T-helper 1 cell treated with Interleukin-12 subunit alpha and Interleukin-12 subunit beta and Interleukin-4 antibody, amounts not matched to agents 30 μg/mL and 1 μg/mL, for 36 hours (primary cell): Measurements from ENCODE around the gene PNMA8B.

ENCODE experiments used
- H3K27ac Mint-ChIP-seq: one replicate; pipeline ENCODE4 v1.8.0; 2021; ENCODE audit warnings: mild to moderate bottlenecking, mixed read lengths
- H3K27me3 Mint-ChIP-seq: one replicate; pipeline ENCODE4 v1.8.0; 2021; ENCODE audit warnings: low read depth, mixed read lengths
- H3K36me3 Mint-ChIP-seq: one replicate; pipeline ENCODE4 v1.8.0; 2021; ENCODE audit warnings: low read depth, mixed read lengths
- H3K4me1 Mint-ChIP-seq: one replicate; pipeline ENCODE4 v1.8.0; 2021; ENCODE audit warnings: low read depth, mixed read lengths
- H3K4me3 Mint-ChIP-seq: one replicate; pipeline ENCODE4 v1.8.0; 2021; ENCODE audit warnings: mild to moderate bottlenecking, moderate library complexity, mixed read lengths
- H3K9me3 Mint-ChIP-seq: one replicate; pipeline ENCODE4 v1.8.0; 2021; ENCODE audit warnings: mixed read lengths

Gene PNMA8B

GRCh38 chr19:46466536-46467196, 29.0 kb downstream of the PNMA8B start:
- H3K9me3 Mint-ChIP-seq, result no peaks in the 10 kb centered on the region
- peaks cover 1% of the 10 kb centered on the region for H3K4me1 Mint-ChIP-seq
- H3K27me3 Mint-ChIP-seq, result peaks cover 25% of the 10 kb centered on the region
- no peak overlapping the region for H3K4me3 Mint-ChIP-seq
- no peaks in the 10 kb centered on the region for H3K36me3 Mint-ChIP-seq
- H3K27ac Mint-ChIP-seq, result no peak overlapping the region

GRCh38 chr19:46463516-46463915, 32.2 kb downstream of the PNMA8B start:
- Mint-ChIP-seq H3K27ac (no peak overlapping the region), H3K27me3 (peaks cover 15% of the 10 kb centered on the region), H3K36me3 (no peaks in the 10 kb centered on the region), H3K4me1 (peaks cover 1% of the 10 kb centered on the region), H3K9me3 (no peaks in the 10 kb centered on the region), H3K4me3 (no peak overlapping the region)

GRCh38 chr19:46461537-46461936, 34.1 kb downstream of the PNMA8B start:
- H3K4me1 Mint-ChIP-seq, result no peaks in the 10 kb centered on the region

GRCh38 chr19:46460981-46461380, 34.7 kb downstream of the PNMA8B start:
- Mint-ChIP-seq H3K9me3 (no peaks in the 10 kb centered on the region), H3K4me1 (no peaks in the 10 kb centered on the region), H3K4me3 (no peak overlapping the region), H3K36me3 (no peaks in the 10 kb centered on the region), H3K27me3 (peaks cover 6% of the 10 kb centered on the region), H3K27ac (no peak overlapping the region)

More at GRCh38 chr19:46461537-46461936, 34.1 kb downstream of the PNMA8B start:
- peaks cover 5% of the 10 kb centered on the region for H3K27me3 Mint-ChIP-seq
- H3K27ac Mint-ChIP-seq, result no peak overlapping the region
- H3K4me3 Mint-ChIP-seq, result no peak overlapping the region
- no peaks in the 10 kb centered on the region for H3K9me3 Mint-ChIP-seq
- H3K36me3 Mint-ChIP-seq, result no peaks in the 10 kb centered on the region

GRCh38 chr19:46460055-46460454, 35.6 kb downstream of the PNMA8B start:
- Mint-ChIP-seq H3K9me3 (no peaks in the 10 kb centered on the region), H3K27ac (no peak overlapping the region), H3K36me3 (no peaks in the 10 kb centered on the region)

GRCh38 chr19:46456930-46457329, 38.7 kb downstream of the PNMA8B start:
- Mint-ChIP-seq H3K4me3 (no peak overlapping the region), H3K36me3 (no peaks in the 10 kb centered on the region), H3K27ac (no peak overlapping the region), H3K9me3 (no peaks in the 10 kb centered on the region), H3K4me1 (no peaks in the 10 kb centered on the region), H3K27me3 (peaks cover 12% of the 10 kb centered on the region)

More at GRCh38 chr19:46460055-46460454, 35.6 kb downstream of the PNMA8B start:
- no peak overlapping the region for H3K4me3 Mint-ChIP-seq
- no peaks in the 10 kb centered on the region for H3K4me1 Mint-ChIP-seq
- peaks cover 7% of the 10 kb centered on the region for H3K27me3 Mint-ChIP-seq

- Mint-ChIP-seq H3K4me1 (no peaks in the 10 kb centered on the region), H3K36me3 (no peaks in the 10 kb centered on the region), H3K4me3 (no peak overlapping the region), H3K27ac (no peak overlapping the region), H3K9me3 (peaks cover 6% of the 10 kb centered on the region), H3K27me3 (peaks cover 19% of the 10 kb centered on the region)
Observed at GRCh38 chr19:46454244-46454643, 41.4 kb downstream of the PNMA8B start.

- peaks cover 19% of the 10 kb centered on the region for H3K27me3 Mint-ChIP-seq
- no peak overlapping the region for H3K4me3 Mint-ChIP-seq
- no peak overlapping the region for H3K27ac Mint-ChIP-seq
- H3K9me3 Mint-ChIP-seq, result peaks cover 7% of the 10 kb centered on the region
- H3K36me3 Mint-ChIP-seq, result no peaks in the 10 kb centered on the region
- no peaks in the 10 kb centered on the region for H3K4me1 Mint-ChIP-seq
Observed at GRCh38 chr19:46453661-46454060, 42.0 kb downstream of the PNMA8B start.

- no peak overlapping the region for H3K27ac Mint-ChIP-seq
- H3K9me3 Mint-ChIP-seq, result peaks cover 7% of the 10 kb centered on the region
- no peaks in the 10 kb centered on the region for H3K36me3 Mint-ChIP-seq
- no peaks in the 10 kb centered on the region for H3K4me1 Mint-ChIP-seq
- peaks cover 19% of the 10 kb centered on the region for H3K27me3 Mint-ChIP-seq
- no peak overlapping the region for H3K4me3 Mint-ChIP-seq
Observed at GRCh38 chr19:46452186-46452585, 43.5 kb downstream of the PNMA8B start.

GRCh38 chr19:46451352-46451751, 44.3 kb downstream of the PNMA8B start:
- H3K4me3 Mint-ChIP-seq, result no peak overlapping the region
- H3K9me3 Mint-ChIP-seq, result peaks cover 7% of the 10 kb centered on the region
- no peaks in the 10 kb centered on the region for H3K4me1 Mint-ChIP-seq
- H3K27ac Mint-ChIP-seq, result no peak overlapping the region
- H3K36me3 Mint-ChIP-seq, result no peaks in the 10 kb centered on the region
- peaks cover 17% of the 10 kb centered on the region for H3K27me3 Mint-ChIP-seq

- H3K27ac Mint-ChIP-seq, result no peak overlapping the region
- no peaks in the 10 kb centered on the region for H3K4me1 Mint-ChIP-seq
- no peaks in the 10 kb centered on the region for H3K36me3 Mint-ChIP-seq
- H3K9me3 Mint-ChIP-seq, result peaks cover 7% of the 10 kb centered on the region
- H3K27me3 Mint-ChIP-seq, result peaks cover 15% of the 10 kb centered on the region
- no peak overlapping the region for H3K4me3 Mint-ChIP-seq
Observed at GRCh38 chr19:46450737-46451136, 44.9 kb downstream of the PNMA8B start.

- H3K4me3 Mint-ChIP-seq, result no peak overlapping the region
Observed at GRCh38 chr19:46449228-46449627, 46.4 kb downstream of the PNMA8B start.

GRCh38 chr19:46448601-46449000, 47.1 kb downstream of the PNMA8B start:
- H3K27ac Mint-ChIP-seq, result no peak overlapping the region
- H3K36me3 Mint-ChIP-seq, result no peaks in the 10 kb centered on the region
- peaks cover 7% of the 10 kb centered on the region for H3K9me3 Mint-ChIP-seq
- peaks cover 12% of the 10 kb centered on the region for H3K27me3 Mint-ChIP-seq
- H3K4me3 Mint-ChIP-seq, result no peak overlapping the region
- no peaks in the 10 kb centered on the region for H3K4me1 Mint-ChIP-seq

More at GRCh38 chr19:46449228-46449627, 46.4 kb downstream of the PNMA8B start:
- Mint-ChIP-seq H3K4me1 (no peaks in the 10 kb centered on the region), H3K36me3 (no peaks in the 10 kb centered on the region), H3K27me3 (peaks cover 12% of the 10 kb centered on the region), H3K9me3 (peaks cover 7% of the 10 kb centered on the region), H3K27ac (no peak overlapping the region)

GRCh38 chr19:46447824-46448223, 47.8 kb downstream of the PNMA8B start:
- Mint-ChIP-seq H3K36me3 (no peaks in the 10 kb centered on the region), H3K4me3 (no peak overlapping the region), H3K27ac (no peak overlapping the region), H3K4me1 (no peaks in the 10 kb centered on the region), H3K27me3 (peaks cover 12% of the 10 kb centered on the region), H3K9me3 (peaks cover 7% of the 10 kb centered on the region)

GRCh38 chr19:46447006-46447405, 48.7 kb downstream of the PNMA8B start:
- H3K27ac Mint-ChIP-seq, result no peak overlapping the region
- H3K27me3 Mint-ChIP-seq, result peaks cover 7% of the 10 kb centered on the region
- no peaks in the 10 kb centered on the region for H3K36me3 Mint-ChIP-seq
- H3K9me3 Mint-ChIP-seq, result peaks cover 7% of the 10 kb centered on the region
- no peak overlapping the region for H3K4me3 Mint-ChIP-seq
- no peaks in the 10 kb centered on the region for H3K4me1 Mint-ChIP-seq
